ENCODE measurements around the gene PCNX2.

PCNX2 gene

DNA sequence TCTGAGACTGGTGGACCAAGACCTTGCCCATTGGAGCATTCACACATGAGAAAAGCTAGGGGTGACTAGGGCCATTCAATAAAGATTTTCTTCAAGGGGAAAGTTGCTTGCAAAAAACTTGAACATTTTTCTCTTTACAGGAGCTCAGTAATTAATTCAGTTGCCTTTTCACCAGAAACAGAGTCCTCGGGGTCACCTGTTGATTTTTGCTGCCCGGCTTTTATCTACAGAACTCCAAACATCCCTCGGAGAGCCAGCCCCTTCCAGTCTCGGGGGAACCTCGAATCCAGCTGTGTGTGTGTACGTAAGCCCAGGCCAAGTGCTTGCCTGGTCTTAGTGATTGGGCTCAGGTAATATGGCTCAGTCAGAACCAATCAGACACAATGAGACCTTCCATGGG is 47.5 kb downstream of the PCNX2 start:
- DNase-seq: no peak
- TF ChIP-seq, protein P1, sequence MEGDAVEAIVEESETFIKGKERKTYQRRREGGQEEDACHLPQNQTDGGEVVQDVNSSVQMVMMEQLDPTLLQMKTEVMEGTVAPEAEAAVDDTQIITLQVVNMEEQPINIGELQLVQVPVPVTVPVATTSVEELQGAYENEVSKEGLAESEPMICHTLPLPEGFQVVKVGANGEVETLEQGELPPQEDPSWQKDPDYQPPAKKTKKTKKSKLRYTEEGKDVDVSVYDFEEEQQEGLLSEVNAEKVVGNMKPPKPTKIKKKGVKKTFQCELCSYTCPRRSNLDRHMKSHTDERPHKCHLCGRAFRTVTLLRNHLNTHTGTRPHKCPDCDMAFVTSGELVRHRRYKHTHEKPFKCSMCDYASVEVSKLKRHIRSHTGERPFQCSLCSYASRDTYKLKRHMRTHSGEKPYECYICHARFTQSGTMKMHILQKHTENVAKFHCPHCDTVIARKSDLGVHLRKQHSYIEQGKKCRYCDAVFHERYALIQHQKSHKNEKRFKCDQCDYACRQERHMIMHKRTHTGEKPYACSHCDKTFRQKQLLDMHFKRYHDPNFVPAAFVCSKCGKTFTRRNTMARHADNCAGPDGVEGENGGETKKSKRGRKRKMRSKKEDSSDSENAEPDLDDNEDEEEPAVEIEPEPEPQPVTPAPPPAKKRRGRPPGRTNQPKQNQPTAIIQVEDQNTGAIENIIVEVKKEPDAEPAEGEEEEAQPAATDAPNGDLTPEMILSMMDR (IDR thresholded peaks at IDR 0.05): no peak
- intact Hi-C loops (cut with DNase I; ENCODE audit: low total_unique reads): no loop called here
- H3K27ac ChIP-seq: no peak overlapping the region
- no peaks in the 10 kb centered on the region for H3K27me3 ChIP-seq
- H3K4me3 ChIP-seq: no peak overlapping the region
- no peaks in the 10 kb centered on the region for H3K9me3 ChIP-seq
- no peaks in the 10 kb centered on the region for H3K4me1 ChIP-seq
- no peaks in the 10 kb centered on the region for H3K36me3 ChIP-seq

DNA sequence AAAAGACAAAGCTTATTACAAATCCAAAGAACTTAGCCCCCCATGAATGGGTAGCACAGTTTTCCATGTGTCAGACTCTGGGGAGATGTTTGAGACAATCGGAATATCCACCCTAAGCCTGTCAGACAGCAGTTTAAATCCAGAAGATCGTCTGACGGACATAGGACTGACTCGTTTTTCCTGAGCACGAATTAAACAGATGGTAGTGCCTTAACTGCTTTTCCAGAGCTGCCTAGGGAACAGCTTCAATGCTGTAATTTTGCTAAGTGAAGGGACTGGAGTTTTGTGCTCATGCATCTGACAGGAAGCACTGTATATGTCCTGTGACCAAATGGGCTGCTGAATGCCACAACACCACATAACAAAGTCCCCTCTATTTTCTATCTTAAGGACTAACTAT is 48.6 kb downstream of the PCNX2 start:
- Histone ChIP-seq H3K4me1 (no peaks in the 10 kb centered on the region), H3K36me3 (no peaks in the 10 kb centered on the region), H3K27ac (no peak overlapping the region), H3K27me3 (no peaks in the 10 kb centered on the region), H3K4me3 (no peak overlapping the region), H3K9me3 (no peaks in the 10 kb centered on the region)
- intact Hi-C loops (cut with DNase I; ENCODE audit: low total_unique reads): no loop called here
- TF ChIP-seq, protein P1 (IDR thresholded peaks at IDR 0.05): no peak
- no peak for DNase-seq

DNA sequence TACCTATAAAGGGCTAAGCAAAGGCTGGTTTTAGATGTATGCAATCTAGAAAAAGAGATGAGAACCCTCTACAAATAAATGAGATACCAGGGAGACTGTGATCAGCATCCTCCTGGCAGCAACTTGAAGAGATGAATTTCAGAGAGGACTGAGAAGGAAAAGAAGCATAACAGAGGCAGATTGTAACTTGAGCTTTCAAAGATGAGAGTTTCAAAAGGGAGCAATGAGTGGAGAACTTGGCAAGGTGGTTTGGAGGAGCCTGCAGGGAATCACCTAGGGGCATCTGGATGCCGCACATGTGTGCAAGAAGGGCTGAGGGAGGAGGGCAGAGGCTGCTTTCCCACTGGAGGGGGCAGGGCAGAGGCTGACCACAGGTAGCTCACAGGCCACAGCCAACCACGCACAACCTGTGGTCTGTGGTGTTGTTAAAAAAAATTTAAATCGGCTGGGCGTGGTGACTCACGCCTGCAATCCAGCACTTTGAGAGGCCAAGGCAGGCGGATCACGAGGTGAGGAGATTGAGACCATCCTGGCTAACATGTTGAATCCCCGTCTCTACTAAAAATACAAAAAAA is 50.2 kb downstream of the PCNX2 start:
- no peaks in the 10 kb centered on the region for H3K36me3 ChIP-seq
- no peak for DNase-seq
- H3K4me1 ChIP-seq: peaks cover 0 to 4% (median 0%) of the 10 kb centered on the region in 4 donors
- no peaks in the 10 kb centered on the region for H3K9me3 ChIP-seq
- intact Hi-C loops (cut with DNase I; ENCODE audit: low total_unique reads): no loop called here
- H3K27ac ChIP-seq: no peak overlapping the region
- no peak overlapping the region for H3K4me3 ChIP-seq
- TF ChIP-seq, protein P1 (IDR thresholded peaks at IDR 0.05): no peak
- H3K27me3 ChIP-seq: no peaks in the 10 kb centered on the region

DNA sequence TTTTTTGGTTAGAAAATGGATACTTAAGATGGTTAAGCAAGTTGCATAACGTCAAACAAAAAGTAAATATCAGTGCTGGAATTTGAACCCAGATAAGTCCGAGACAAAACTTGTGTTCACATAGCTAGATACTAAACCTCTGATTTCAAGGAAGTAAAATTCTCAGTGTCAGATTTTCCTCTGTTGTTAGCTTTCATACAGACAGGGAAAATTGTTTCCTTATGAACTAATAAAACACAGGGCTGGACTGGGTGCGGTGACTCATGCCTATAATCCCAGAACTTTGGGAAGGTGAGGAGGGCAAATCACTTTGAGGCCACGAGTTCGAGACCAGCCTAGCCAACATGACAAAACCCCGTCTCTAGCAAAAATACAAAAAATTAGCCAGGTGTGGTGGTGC is 51.3 kb downstream of the PCNX2 start:
- H3K27ac ChIP-seq: no peak overlapping the region
- TF ChIP-seq, protein P1 (IDR thresholded peaks at IDR 0.05): no peak
- peaks cover 0 to 4% (median 0%) of the 10 kb centered on the region in 4 donors for H3K4me1 ChIP-seq
- no peak for DNase-seq
- H3K4me3 ChIP-seq: no peak overlapping the region
- H3K36me3 ChIP-seq: no peaks in the 10 kb centered on the region
- no peaks in the 10 kb centered on the region for H3K9me3 ChIP-seq
- intact Hi-C loops (cut with DNase I; ENCODE audit: low total_unique reads): no loop called here
- H3K27me3 ChIP-seq: no peaks in the 10 kb centered on the region

DNA sequence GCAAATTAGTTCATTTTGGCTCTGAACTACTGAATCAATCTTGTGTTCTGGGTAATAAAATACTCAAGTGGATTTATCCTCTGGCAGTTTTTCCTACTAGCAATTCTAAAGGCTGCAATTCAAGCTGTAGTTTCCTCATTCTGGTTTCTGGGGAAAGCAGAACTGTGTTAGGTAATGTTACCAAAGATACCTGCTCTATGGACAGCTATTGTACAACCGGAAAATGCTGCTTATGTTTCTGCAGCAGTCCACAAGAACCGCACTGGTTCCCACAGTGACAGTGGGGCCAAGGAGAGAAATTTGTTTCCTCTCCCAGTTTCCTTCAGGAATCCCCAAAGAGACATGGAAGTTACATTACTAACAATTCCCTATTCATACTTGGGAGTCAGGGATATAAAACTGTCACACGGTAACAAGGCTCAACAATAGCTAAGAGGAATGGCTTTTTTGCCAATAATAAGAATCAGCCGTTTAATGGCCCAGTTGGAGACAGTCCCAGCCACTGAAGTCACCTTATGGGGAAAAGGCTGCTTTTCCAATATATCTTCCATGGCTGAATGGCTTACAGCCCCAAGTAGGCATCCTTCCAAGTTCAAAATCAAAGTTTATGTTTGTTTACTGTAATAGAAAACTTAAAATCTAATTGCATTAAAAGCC is 52.6 kb downstream of the PCNX2 start:
- intact Hi-C loops (cut with DNase I; ENCODE audit: low total_unique reads): no loop called here
- Histone ChIP-seq H3K9me3 (no peaks in the 10 kb centered on the region), H3K36me3 (no peaks in the 10 kb centered on the region), H3K4me3 (no peak overlapping the region), H3K4me1 (peaks cover 0 to 4% (median 0%) of the 10 kb centered on the region in 4 donors), H3K27ac (no peak overlapping the region), H3K27me3 (no peaks in the 10 kb centered on the region)
- DNase-seq: no peak
- TF ChIP-seq, protein P1 (IDR thresholded peaks at IDR 0.05): no peak

Data from tibial artery (tissue), 4 donors.